GM19452 (cell line): ENCODE data around the gene PIF1.

Experiments used
- ATAC-seq: cut with Tn5 transposase; IDR thresholded peaks from one replicate; pipeline ENCODE4 v1.9.1; 2021; ENCODE audit not compliant: unreplicated experiment

Gene PIF1

DNA sequence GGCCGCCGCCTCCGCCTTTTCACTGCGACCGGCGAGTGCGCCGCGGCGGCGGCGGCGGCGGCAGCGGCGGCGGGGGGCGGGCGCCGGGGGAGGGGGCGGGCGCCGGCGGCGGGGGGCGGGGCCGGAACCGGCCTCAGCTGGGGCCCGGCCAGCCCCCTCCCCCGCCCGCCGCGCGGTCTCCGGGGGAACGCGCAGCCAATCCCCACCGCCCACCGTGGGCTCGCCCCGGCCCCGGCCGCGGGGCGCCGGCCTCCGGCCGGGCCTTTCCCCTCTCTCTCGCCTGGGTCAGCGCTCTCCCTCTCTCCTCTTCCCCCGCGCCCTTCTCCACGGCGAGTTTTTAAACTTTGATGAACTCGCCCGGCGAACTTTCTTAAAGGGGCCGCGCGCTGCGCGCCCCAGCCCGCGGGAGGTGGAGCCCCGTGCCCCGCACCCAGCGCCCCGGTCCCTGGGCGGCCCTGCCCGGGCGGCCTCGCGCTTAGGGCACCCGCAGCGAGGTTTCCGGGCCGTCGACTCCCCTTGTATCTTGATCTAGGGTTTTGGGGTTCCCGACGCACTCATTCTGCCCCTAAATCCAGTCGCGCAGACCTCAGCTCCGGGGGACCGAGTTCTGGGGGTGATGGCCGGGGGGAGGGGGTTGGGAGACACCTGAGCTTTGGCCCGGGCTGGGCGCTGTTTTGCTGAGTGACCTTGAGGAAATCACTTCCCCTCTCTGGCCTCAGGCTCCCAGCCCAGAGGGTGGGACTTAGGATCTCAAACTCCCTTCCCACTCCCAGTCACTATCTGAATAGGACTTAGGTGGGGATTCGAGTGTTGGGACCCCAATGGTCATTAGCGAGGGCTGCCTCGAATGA is 49.7 kb downstream of the PIF1 start, which contains the start of gene RBPMS2:
RBPMS2 (minus strand) TSS at position 39 of the 851 bp plus-strand sequence. CDS start 270 bp downstream, outside the sequence.
- no peak for ATAC-seq

DNA sequence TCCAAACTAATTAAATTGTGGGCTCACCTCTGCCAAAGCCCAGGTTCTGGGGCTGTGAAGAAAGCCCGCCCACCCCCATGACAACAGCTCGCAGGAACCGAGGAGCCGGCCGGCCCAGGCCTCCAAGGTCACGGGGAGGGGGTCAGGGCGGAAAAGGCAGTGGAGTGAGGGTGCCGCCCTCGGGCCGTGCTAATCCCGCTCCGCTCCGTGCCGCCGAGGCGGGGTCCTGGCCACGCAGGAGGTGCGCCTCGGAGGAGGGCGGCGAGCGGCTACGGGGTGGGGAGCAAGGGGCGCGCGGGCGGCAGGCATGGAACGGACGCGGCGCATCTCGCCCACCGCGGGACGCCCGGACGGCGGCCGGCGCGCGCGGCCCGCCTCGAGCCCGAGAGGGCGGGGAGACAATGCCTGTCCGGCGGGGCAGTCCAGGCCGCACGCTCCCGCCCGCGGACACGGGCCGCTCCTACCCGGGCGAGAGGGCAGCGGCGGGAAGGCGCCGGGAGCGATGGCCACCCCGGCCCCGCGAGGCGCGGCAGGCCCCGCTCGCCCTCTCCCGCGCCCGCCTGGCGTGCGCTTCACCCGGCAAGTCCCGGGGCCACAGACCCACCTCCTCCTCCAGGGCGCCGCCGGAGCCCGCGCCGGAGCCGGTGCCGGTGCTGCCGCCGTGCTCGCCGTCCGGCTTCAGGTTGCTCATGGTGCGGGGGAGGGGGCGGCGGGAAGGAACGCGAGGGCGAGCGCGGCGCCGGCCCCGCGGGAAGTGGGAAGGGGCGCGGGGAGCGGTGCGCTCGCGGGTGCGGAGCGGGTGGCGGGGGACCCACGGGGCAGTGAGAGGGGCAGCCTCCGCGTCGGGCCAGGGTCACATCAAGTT is 50.6 kb downstream of the PIF1 start:
- ATAC-seq, result no peak

DNA sequence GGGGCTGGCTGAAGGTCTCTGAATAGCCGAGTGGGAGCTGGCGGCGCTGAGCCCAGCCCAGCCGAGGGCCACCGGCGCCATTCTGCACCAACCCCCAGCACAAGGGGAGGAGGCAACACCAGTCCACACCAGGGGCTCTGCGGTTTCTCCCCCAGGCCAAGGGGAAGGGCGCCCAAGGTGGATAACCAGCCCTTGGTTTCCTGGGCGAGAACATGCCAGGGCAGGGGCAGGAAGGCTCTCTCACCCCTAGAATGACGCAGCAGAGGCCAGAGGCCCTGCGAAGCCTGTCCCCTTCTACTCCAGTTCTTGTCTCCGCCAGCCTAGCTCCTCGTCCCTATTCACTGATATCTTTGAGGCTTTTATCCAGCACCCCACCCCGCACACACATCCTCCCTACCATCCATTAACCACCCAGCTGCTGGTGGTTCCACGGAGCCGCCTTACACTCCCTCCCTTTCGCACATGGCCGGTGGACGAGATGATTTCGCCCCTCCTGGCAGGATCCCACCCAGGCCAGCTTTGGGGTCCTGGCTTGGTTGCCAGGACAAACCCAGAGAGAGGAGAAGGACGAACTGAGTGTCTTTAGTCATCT is 51.3 kb downstream of the PIF1 start:
- ATAC-seq, result no peak

DNA sequence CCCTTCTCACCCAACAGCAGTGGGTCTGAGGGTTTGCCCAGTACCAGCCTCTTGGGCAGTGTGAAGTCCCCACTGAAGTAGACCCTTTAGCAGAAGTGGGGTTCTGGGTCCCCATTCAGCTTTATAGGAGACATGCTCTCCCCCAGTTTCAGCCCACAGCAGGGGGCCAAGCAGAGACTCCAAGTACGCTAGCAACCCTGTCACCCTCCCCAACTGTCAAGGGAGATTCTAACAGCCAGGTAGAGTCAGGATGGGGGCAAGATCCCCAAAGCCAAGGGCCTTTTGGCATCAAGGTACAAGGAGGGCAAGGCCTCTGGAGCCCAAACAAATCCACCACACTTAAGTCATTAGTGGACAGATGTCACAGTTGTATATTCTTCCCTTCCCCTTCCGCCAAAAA is 51.8 kb downstream of the PIF1 start:
- ATAC-seq, result no peak

DNA sequence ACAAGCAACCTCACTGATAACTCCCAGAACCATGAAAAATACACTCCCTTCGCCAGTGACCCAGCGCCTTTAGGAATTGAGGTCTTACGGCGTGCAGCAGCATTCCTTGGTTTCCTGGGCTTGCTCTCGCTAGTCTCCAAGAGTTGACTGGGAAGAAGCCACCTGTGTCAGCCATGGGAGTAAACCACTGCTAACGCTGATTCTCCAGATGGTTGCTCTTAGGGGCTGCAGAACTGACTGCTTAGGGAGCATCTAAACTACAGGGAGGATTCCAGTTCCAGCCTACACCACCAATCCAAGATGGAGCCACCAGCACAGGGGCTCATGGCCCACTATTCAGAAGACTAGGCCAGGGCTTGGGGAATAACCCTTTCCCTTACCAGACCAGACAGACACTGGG is 52.5 kb downstream of the PIF1 start:
- ATAC-seq, result no peak

DNA sequence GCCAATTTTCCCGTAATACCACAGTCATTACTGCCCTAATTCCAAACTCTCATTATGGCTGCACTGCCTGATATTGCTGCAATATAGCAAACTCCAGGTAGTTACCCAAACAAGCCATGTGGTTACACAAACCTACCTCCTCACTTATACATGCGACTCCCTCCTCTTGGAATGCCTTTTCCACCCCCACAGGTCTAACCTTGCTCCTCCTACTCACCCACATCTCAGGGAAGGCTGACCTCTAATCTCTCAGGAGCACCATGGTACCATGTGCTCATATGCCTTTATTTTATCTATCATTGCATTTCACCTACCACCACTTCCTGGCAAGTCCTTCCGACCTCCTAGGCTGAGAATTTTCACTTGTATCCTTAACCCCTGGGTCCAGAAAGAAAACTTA is 53.0 kb downstream of the PIF1 start:
- no peak for ATAC-seq

DNA sequence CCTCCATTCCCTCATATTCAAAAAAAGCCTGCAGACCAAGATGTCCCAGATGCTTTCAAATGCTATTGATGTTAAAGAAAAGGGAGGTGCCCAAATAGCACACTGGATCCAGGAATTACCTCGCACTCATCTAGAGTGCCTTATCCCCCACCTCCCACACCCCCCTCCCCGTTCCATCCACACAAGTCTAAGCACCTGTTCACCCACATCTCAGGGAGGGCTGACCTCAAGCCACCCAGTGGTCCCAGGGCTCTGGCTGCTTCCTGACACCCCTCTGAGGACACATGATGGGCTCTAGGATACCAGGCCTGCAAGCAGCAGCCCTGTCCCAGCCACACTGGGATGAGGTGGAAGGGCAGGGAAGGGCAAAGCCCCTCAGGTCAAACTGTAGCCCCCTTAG is 54.8 kb downstream of the PIF1 start:
- no peak for ATAC-seq

DNA sequence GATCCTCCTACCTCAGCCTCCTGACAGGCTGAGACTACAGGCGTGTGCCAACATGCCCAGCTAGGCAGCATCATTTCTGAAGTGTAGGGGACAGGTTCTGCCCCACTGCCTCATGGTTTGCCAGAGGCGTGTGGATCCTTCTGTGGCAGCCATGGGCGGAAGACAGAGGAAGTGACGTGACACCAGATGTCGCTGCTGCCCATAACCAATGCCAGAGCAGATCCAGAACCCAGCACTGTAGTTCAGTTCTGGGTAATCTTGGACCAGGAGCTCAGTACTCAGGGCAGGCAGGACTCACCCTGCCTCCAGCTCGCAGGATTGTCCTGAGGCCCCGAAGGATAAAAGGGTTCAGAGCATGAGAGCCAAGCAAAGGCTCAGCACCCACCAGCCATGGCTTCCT is 58.2 kb downstream of the PIF1 start:
- ATAC-seq, result no peak

DNA sequence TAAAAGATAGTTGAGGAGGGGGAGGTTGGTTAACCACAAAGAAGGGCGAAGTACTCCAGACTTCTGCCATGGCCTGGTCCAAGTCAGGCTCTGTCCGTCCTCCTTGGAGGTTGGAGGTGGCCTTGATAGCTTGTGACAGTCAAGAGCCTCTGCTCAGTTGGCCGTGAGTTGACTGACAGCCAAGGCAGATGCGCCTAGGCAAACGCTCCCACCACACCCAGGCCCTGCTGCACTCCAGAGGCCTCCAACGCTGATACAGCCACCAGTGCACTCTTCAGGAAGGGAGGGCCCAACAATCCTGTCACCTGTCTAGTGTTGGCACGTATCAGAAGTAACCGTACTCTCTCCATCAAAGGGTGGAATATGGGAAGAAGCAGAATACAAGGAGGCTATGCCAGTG is 59.4 kb downstream of the PIF1 start:
- no peak for ATAC-seq
